GM21360 (cell line): ENCODE data around the gene FDXACB1.

Source experiments
- ATAC-seq: cut with Tn5 transposase; IDR thresholded peaks from one replicate; pipeline ENCODE4 v1.9.1; 2021; ENCODE audit warnings: mild to moderate bottlenecking, moderate library complexity; ENCODE audit not compliant: unreplicated experiment

Gene FDXACB1

DNA sequence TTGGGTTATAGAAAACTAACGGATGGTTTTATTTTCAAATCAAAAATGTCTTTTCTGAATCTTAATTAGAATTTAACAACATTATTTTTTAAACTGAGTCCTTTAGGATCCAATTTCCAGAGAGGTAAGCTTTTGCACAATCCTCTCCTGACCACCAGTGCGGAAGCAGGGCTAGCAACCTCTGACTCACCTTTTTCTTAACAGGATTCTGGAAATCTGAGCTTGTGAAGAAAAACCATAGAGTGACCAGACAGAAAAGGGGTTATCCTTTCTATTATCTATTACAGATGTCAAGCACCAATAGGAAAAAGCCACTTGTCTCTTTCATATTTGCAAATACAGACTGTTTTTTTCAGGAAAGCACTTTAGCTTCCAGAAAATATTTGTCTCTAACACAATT is 32.9 kb downstream of the FDXACB1 start:
- no peak for ATAC-seq

- no peak for ATAC-seq
These were observed 33.5 kb downstream of the FDXACB1 start for GRCh38 chr11:111845276-111846028.

- ATAC-seq: no peak
These were observed 35.3 kb downstream of the FDXACB1 start for GRCh38 chr11:111843661-111844060.

GRCh38 chr11:111841370-111842053 is 37.5 kb downstream of the FDXACB1 start:
- ATAC-seq: peak; percentile 58

DNA sequence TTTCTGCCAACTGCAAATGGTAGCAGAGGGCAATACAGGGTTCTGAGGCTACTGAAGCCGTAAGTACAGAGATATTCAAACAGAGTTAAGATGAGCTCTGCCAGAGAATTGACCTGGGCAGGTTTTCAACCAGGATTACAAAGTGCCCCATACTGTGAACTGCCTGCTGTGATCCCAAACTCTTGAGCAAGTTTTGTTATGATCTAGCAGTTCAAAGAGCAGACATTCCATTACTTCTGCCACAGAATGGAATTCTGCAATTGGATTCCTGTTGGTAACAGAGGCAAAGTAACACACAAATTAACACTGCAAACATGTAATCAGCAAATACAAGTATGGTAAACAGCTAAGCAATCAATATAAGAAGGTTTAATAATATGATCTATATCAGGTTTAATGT is 38.8 kb downstream of the FDXACB1 start:
- no peak for ATAC-seq

- no peak for ATAC-seq
These were observed 40.9 kb downstream of the FDXACB1 start for GRCh38 chr11:111838054-111838453.

GRCh38 chr11:111837366-111837891 is 41.5 kb downstream of the FDXACB1 start:
- ATAC-seq: no peak

GRCh38 chr11:111836721-111837120 is 42.2 kb downstream of the FDXACB1 start:
- ATAC-seq: no peak

DNA sequence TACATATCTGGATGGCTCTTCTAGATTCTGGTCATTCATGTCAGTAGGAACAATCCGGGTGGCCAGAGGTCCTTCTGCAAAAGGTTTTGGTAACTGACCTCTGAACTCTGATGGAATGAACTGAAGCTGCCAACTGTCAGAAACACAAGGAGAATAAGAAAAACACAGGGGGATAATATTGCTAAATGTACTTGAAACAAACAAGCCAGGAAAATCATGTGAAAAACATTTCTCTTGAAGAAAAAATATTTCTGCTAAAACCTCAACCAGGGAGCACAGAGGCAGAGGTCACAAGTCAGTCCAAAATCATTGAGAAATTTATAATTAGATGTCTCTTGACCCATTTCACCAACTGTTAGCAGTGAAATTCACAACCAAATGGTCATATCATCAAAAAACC is 42.8 kb downstream of the FDXACB1 start:
- ATAC-seq: no peak

- no peak for ATAC-seq
These were observed 43.3 kb downstream of the FDXACB1 start for GRCh38 chr11:111835665-111836064.

DNA sequence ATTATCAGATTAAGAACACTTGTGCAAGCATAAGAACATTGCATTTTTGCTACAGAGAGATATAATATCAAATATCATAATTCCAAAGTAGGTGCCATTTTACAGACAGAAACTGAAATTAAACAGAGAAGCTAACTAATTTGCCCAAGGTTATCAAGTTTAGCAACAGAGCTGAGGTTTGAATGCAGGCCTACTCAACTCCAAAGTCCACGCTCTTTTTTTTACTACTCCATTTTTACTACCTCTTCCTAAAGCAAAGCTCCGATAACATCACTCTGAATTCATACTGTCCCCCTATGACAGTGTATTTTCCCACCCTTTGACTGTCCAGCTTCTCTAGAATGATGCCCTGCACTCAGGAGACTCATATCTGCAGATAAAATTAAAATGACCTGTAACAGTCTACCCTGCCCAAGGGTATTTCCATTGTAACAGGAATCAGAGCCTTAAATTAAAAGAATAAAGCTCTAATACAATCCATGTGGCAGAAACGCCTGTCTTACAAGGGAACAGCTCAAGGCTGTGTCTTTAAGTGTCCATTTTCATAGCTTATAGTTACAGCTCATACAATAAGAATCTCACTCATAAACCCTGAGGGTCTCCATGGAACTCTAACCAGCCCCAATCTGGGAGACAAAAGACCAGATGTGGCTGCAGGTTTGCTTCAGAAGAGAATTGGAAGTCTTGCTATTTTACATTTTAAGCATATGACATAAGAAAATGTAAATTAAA is 44.4 kb downstream of the FDXACB1 start:
- ATAC-seq: no peak

DNA sequence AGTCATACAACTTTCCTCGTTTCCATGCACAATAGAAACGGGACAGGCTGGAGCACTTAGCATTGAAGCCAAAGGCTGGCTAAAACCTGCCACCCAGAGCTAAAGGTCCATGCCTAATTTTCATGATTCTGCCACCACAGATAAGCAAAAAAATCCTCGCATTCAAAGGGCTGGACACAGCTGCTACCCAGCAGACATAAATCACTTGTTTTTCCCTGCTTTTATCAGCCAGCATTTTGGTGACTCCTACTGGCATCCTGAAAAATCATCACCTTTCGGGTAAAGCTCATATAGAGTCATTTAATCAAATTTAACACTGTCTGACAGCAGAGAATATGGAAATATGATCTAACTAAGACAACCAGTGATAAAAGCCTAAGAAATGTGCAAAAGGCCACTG is 45.4 kb downstream of the FDXACB1 start:
- no peak for ATAC-seq

GRCh38 chr11:111829185-111829968 is 49.6 kb downstream of the FDXACB1 start:
- ATAC-seq: peak; percentile 46

DNA sequence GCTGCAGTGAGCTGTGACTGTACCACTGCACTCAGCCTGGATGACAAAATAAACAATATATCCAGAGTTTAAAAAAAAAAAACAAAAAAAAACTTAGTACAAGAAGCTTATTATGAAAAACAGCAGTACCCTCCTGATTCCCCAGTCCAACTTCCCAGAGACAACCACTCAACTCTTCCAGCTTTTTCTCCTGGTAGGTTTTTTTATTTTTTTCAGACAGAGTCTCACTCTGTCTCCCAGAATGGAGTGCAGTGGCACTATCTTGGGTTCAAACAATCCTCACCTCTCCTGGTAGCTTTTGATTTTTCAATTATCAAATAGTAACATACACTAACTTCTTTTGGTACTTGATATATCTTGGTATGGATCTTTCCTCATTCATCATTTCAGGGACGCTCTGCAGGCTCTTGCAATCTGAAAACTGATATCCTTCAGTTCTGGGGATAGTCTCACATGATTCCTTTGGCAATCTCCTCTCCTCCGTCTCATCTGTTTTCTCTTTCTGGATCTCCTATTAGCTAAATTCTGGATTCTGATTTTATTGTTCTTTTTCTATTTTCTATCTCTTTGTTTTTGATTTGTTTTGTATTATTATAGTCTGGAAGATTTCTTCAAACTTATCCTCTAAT is 52.5 kb downstream of the FDXACB1 start:
- no peak for ATAC-seq
